Testis (tissue), 2 donors: ENCODE data around the gene TET2.

Experiments
- POLR2A ChIP-seq: fragments of 450-650 bp; IDR thresholded peaks from one replicate; pipeline ENCODE4 v1.6.1; 2017; ENCODE audit warnings: antibody characterized with exemption, mild to moderate bottlenecking, moderate library complexity
- TF ChIP-seq, protein P1 (sequence below), 3 experiments: fragments of 450-650 bp in 2 of 3; fragments of 200-600 bp in 1 of 3; sonication (generic) in 1 of 3; IDR thresholded peaks; one replicate each; pipeline ENCODE4 v1.5.1; 2016 to 2019; ENCODE audit warnings: antibody characterized with exemption in 3 of 3, mild to moderate bottlenecking in 2 of 3, moderate library complexity in 1 of 3

- TF ChIP-seq, protein P1, sequence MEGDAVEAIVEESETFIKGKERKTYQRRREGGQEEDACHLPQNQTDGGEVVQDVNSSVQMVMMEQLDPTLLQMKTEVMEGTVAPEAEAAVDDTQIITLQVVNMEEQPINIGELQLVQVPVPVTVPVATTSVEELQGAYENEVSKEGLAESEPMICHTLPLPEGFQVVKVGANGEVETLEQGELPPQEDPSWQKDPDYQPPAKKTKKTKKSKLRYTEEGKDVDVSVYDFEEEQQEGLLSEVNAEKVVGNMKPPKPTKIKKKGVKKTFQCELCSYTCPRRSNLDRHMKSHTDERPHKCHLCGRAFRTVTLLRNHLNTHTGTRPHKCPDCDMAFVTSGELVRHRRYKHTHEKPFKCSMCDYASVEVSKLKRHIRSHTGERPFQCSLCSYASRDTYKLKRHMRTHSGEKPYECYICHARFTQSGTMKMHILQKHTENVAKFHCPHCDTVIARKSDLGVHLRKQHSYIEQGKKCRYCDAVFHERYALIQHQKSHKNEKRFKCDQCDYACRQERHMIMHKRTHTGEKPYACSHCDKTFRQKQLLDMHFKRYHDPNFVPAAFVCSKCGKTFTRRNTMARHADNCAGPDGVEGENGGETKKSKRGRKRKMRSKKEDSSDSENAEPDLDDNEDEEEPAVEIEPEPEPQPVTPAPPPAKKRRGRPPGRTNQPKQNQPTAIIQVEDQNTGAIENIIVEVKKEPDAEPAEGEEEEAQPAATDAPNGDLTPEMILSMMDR (IDR thresholded peaks at IDR 0.05) = no peak
- no peak for TF ChIP-seq POLR2A
Measured at GRCh38 chr4:105194328-105195231, 47.9 kb downstream of the TET2 start.
